Measurements from ENCODE around the gene SEC14L5.
"Not testable (repeated sequence)": the region's sequence is repeated elsewhere in the genome, so short reads cannot be mapped to it uniquely, and the experiment has no call there.

Gene SEC14L5

GRCh38 chr16:4957720-4958509 is at the start of gene SEC14L5:
SEC14L5 (plus strand) TSS chr16:4958330; CDS start chr16:4959324, 994 bp downstream.
- peak; percentile 79 for DNase-seq (ENCODE audit: low read depth)

- no peak for DNase-seq (ENCODE audit: low read depth)
Measured at GRCh38 chr16:4908854-4909401, 49.2 kb upstream of the SEC14L5 start.

- no peak for DNase-seq (ENCODE audit: low read depth)
Measured at GRCh38 chr16:4909825-4910224, 48.3 kb upstream of the SEC14L5 start.

DNA sequence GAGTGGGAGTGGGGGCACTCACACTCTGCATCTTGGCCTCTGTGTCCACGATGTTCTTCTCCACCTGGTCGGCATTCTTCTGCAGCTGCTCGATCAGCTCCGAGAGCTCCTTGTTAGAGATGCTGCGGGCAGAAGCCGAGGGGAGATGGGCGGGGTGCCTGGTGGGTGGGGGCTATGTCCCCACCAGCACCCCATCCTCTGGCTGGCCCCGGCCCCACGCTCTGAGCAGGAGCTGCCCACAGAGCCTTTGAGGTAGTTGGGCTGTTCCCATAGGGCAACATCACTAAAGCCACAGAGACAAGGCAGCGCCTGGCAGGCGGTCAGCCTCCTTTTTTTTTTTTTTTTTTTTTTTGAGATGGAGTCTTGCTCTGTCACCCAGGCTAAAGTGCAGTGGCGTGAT is 47.3 kb upstream of the SEC14L5 start:
- no peak for DNase-seq (ENCODE audit: low read depth)

DNA sequence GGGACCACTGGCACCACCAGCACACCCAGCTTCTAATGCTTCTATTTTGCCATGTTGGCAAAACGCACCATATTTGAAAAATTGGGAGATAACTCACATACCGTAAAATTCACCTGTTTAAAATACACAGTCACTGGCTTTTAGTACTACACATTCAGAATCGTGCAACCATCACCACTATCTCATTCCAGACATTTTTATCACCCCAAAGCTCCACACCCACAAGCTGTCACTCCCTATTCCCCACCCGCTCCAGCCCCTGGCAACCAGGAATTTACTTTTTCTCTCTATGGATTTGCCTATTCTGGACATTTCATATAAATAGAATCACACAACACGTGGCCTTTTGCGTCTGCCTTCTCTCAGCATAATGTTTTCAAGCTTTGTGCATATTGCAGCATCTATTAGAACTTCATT is 46.2 kb upstream of the SEC14L5 start:
- no peak for DNase-seq (ENCODE audit: low read depth)

- no peak for DNase-seq (ENCODE audit: low read depth)
Measured at GRCh38 chr16:4913130-4913773, 44.9 kb upstream of the SEC14L5 start.

- no peak for DNase-seq (ENCODE audit: low read depth)
Measured at GRCh38 chr16:4913774-4914525, 44.2 kb upstream of the SEC14L5 start.

GRCh38 chr16:4914528-4915225 is 43.5 kb upstream of the SEC14L5 start:
- DNase-seq (ENCODE audit: low read depth) = no peak

DNA sequence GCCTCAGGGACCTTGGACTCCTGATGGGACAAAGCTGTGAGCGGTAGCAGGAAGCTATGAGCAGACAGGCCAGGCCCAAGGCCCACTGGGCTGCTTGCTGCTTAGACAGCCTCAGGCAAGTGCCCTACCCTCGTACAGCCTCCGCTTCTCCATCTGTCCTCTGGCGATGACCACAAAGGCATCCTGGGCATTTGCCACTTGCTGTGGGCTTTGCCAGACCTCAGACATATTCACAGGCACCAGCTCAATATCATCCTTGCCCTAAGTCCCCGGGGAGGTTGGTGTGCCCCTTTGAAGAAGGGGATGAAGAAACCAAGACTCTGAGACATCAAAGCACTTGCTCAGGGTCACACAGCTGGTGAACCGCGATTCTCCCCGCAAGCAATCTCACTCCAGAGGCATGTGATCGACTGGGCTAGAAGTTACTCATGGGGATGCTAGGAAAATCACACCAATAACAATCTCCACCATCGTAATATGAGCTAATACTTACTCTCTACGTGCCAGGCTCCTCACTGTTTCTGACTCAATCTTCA is 42.8 kb upstream of the SEC14L5 start:
- DNase-seq (ENCODE audit: low read depth) = no peak

GRCh38 chr16:4917117-4917516 is 41.0 kb upstream of the SEC14L5 start:
- no peak for DNase-seq (ENCODE audit: low read depth)

DNA sequence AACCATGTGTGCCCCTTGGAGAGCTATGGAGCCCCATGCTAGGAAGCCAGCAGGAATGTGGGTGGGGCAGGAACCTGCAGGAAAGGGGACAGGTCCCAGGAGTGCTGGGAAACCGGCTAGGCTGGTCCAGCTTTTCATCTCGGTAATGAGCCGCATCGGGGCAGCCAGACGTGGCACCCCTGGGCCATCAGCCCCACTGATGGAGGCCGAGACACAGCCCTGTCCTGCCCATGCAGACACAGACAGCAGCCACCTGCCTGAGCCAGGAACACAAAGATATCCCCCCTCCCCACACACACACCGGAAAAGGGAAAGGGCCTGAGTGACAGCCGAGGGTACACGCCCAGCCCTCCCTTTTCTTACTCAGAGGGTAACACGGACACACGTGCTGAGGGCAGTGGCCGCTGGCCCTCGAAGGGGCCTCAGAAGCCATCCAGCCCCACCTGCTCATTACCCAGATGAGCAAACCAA is 39.3 kb upstream of the SEC14L5 start:
- DNase-seq (ENCODE audit: low read depth) = no peak

DNA sequence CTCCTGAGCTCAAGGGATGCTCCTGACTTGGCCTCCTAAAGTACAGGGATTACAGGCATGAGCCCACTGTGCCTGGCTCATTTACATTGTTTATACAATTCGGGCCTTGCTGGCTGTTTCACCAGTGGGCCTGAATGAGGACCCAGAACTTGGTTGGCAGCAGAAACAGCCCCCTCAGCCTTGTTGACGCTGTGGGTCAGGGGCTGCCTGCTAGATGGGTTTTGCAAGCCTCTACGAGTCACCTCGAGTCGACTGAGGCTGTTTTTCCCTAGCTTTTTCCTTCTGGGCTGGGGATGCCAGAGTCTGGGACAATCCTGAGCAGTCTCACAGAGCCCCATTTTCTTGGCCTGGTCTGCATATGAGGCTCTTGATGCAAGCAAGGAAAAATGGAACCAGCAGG is 37.3 kb upstream of the SEC14L5 start:
- DNase-seq (ENCODE audit: low read depth) = no peak

- DNase-seq (ENCODE audit: low read depth) = no peak
Measured at GRCh38 chr16:4922721-4923342, 35.3 kb upstream of the SEC14L5 start.

- DNase-seq (ENCODE audit: low read depth) = no peak
Measured at GRCh38 chr16:4923853-4924252, 34.3 kb upstream of the SEC14L5 start.

DNA sequence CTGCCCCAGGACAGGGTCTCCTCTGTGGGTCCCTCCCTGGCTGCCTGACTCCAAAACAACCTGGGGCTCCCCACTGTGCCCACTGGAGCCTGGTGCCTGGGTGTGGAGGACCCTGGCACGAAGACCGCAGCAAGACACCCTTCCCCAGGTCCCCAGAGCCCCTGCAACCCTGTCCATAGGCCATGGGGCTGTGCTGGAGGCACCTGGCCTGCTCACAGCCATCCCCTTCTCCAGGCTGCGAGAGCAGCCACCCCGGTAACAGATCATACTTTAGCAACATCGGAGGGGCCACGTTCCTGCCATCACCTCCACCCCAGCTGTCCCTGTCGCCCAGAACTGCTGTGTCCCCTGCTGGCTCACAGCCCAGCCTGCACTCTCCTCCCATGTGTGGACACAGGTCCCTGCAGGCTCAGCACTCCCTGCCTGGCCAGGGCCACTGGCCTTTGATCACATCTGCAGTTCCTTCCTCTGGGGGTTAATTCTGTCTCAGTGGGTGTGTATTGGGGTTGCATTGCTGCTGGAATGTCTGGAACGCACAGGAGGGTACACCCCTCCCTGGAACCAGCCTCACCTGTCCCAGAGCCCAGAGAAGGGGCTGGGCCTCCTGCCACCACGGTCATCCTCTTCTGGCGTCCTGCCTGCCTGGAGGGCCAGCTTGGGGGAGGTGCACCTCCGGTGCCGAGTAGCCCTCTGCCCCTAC is 33.4 kb upstream of the SEC14L5 start:
- no peak for DNase-seq (ENCODE audit: low read depth)

GRCh38 chr16:4925293-4925607 is 32.9 kb upstream of the SEC14L5 start:
- no peak for DNase-seq (ENCODE audit: low read depth)

- no peak for DNase-seq (ENCODE audit: low read depth)
Measured at GRCh38 chr16:4925791-4926190, 32.3 kb upstream of the SEC14L5 start.

GRCh38 chr16:4926928-4927327 is 31.2 kb upstream of the SEC14L5 start:
- no peak for DNase-seq (ENCODE audit: low read depth)

DNA sequence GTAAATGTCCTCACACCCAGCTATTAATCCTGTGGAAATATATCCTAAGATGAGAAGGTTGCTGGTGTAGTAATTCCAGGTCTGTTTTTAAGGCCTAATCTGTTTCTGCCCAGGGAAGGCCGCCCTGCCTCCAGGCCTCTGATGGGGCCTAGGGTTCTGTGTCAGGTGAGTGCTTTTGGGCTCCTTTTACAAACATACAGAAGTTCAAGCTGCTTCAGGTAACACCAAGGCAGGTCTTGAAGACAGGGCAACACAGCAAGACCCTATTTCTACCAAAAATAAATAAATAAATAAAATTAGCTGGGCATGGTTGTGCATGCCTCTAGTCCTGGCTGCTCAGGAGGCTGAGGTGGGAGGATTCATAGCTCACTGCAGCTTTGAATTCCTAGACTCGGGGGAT is 30.5 kb upstream of the SEC14L5 start:
- DNase-seq (ENCODE audit: low read depth) = no peak

DNA sequence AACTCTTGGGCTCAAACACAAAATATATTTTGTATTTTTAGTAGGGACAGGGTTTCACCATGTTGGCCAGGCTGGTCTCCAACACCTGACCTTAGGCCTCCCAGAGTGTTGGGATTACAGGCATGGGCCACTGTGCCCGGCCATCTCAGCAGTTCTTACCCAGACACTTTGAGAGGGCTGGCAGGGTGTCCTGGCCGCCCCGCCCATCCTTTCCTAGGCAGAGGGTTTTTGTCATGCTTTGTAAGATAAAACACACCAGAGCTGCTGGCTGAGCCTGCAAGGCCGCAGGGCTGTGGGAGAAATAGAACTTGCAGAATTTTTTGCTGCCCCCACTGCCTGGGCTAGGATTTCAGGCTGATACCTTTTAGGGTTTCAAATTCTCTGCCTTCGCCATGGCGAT is 29.9 kb upstream of the SEC14L5 start:
- no peak for DNase-seq (ENCODE audit: low read depth)

DNA sequence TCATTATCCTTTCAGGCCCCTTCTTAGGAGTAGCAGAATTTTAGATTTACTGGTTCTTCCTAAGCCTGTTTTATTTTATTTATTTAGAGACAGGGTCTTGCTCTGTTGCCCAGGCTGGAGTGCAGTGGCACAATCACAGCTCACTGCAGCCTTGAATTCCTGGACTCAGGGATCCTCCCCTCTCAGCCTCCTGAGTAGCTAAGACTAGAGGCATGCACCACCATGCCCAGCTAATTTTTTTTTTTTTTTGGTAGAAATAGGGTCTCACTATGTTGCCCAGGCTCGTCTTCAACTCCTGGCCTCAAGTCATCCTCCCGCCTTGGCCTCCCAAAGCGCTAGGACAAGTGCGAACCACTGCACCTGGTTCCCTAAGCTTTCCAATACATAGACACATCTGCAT is 28.5 kb upstream of the SEC14L5 start:
- DNase-seq (ENCODE audit: low read depth) = not testable (repeated sequence)

Measured in stimulated activated CD8-positive, alpha-beta memory T cell treated with anti-CD3 and anti-CD28 coated beads, Interleukin-15, amount 100 ng/mL, for 24 hours (primary cell).